CD4-positive, alpha-beta T cell treated with Interleukin-6 at 100 ng/mL for 8 hours (primary cell): ENCODE data around the gene PCNX2.

Experiments
- DNase-seq: peaks from one replicate; pipeline ENCODE4 v3.0.0-alpha.2; 2020; ENCODE audit warnings: mixed read lengths, low spot score

Gene PCNX2

GRCh38 chr1:233057836-233058235, 237.7 kb downstream of the PCNX2 start:
- no peak for DNase-seq

GRCh38 chr1:233055879-233056641, 239.5 kb downstream of the PCNX2 start:
- DNase-seq = no peak

- no peak for DNase-seq
Observed at GRCh38 chr1:233045588-233045987, 249.9 kb downstream of the PCNX2 start.

DNA sequence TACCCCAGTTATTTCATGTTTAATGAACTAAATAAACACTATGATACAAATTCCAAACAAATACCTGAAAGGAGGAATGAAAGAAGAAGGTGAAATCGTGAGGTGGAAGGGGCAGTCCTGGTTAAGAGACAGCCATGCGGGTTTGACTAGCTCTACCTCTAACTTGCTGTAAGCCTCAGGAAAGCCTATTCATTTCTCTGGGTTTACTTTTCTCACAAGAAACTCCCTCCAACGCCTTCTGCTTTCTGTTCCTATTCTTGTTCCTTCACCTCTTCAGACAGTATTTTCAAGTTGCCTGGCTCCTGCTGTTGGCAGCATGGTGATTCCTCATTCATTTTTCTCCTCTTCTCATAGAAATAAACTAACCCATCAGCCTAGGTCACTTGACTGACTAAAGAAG, 252.7 kb downstream of the PCNX2 start:
- no peak for DNase-seq

DNA sequence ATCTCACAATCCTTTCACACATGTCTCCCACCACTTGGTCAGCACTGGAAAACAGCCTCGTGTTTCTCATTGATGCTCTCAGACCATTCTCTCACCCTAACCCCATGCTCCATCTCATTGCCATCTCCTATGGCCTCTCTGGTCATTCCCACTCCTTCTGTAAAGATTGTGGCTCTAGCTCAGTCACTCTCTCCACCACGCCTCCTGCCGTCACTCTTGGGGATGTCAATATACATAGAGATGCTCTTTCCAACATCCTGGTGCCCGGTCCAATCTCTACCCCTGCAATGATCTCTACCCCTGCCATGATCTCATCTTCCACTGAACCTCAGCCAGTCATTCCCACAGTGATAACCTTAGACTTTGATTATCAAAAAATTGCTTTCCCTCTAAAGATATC, 255.0 kb downstream of the PCNX2 start:
- DNase-seq = no peak

DNA sequence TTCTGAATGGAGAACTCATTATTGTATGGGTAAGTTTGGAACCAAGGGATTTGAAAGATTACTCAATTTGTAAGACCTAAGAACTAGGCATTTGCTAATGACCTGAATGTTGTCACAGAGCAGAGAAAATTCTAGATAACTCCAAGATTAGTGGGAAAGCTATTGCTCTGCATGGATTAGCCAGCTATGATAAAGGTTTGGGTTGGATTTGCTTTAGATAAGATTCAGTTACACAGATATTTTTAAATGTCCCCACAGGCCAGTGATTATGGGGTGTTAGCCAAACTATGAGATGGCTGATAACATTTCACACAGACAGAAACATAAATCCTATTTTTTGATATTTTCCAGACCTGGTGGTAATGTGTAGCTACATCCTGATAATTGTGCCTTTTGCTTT, 256.9 kb downstream of the PCNX2 start:
- DNase-seq = no peak

DNA sequence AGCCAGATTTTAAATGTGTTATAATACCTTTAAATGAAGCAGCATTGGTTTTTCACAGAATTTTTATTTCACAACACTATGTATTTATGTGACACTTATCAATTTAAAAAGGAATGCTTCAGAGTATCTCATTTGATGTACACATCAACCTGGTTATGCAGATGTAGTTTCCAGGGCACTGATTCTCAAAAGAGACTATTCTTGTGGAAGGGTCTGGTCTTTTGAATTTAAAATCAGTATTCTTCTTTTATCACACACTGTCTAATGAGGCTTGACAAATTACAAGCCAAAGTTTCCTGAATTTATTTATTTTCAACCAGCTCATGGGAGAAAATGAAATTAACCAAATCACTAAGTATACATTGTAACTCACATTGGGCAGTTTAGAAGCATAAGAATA, 257.7 kb downstream of the PCNX2 start:
- DNase-seq = no peak

- DNase-seq = no peak
Observed at GRCh38 chr1:233034836-233035235, 260.7 kb downstream of the PCNX2 start.

DNA sequence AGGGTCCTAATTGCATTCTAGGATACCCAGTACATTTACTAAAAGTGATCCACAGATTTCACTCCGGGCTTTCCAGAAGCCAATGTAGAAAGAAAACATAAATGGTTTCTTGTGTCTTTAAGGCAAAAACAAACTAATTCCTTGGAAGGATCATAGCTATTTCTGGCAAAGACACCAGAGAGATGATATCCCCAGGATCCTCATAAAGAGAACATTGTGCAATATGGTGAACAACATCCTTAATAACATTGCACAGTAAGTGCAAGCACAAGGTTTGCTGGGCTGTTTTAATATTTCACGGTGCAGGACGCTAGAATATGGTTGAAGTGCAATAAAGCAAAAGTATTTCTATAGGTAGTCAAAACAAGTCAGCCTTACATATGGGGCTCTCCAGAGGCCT, 262.2 kb downstream of the PCNX2 start:
- DNase-seq = no peak

GRCh38 chr1:233032916-233033315, 262.6 kb downstream of the PCNX2 start:
- DNase-seq = no peak

DNA sequence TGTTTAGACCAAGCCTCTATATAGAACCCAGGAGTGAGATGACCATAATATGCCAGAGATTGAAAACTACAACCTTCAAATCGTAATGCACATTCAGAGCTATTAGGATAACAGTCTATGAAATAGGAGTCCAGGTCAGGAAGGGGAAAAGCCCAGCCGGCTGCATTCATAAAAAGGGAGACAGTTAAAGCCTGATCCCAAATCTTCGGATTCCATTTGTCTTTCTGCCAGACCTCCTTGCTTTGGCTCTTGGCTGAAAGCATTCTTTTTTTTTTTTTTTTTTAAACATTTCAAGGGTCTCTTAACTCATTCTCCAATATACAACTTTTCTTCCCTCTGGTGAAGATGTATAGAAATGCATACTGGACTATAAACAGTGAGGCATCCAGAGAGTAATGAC, 264.0 kb downstream of the PCNX2 start:
- DNase-seq = no peak

GRCh38 chr1:233027046-233027445, 268.5 kb downstream of the PCNX2 start:
- no peak for DNase-seq

- DNase-seq = no peak
Observed at GRCh38 chr1:233025567-233025966, 270.0 kb downstream of the PCNX2 start.

GRCh38 chr1:233025157-233025556, 270.4 kb downstream of the PCNX2 start:
- DNase-seq = no peak

GRCh38 chr1:233024199-233024598, 271.3 kb downstream of the PCNX2 start:
- no peak for DNase-seq

DNA sequence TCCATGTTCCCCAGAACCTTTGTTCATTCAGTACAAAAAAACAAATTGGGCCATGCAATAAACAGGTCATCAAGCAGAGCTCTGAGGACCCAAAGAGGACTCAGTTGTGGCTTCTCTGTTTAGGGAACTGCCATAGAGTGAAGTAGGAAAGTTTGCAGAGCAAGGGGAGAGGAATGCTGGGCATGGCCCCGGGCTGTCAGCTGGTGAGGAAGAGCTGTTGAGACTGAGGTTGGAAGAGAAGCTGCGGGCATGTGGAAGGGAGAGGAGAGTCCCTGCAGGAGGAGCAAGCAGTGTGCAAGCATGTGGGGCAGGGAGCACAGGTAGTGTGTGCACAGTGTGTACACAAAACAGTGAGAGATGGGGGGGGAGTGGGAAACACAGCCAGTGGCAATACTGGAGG, 273.3 kb downstream of the PCNX2 start:
- no peak for DNase-seq

- no peak for DNase-seq
Observed at GRCh38 chr1:233020426-233020825, 275.1 kb downstream of the PCNX2 start.

DNA sequence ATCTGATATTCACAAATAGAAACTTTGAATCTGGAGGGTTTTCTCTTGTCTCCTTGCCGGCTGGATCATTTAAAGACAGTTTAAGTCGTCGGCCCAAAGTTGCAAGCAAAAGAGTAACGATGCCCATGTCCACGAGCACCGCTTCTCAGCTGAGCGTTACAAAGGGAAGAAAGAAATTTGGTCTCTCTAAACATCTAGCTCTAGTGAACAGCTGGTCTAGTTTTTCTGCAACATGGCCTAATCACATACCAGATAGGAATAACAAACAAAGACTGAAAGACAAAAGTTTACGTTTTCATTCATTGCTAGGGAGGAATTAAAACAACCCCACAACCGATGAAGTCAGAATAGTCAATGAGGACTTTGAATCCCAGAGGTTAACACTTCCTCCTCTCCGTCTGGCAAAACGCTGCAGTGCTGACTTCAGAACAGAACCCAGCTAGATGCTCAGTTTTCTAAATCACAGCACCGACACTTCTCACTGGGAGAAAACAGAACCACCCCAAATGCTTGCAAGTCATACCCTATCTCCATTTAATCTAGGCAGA, 275.7 kb downstream of the PCNX2 start:
- no peak for DNase-seq

GRCh38 chr1:233019083-233019482, 276.4 kb downstream of the PCNX2 start:
- DNase-seq = no peak

DNA sequence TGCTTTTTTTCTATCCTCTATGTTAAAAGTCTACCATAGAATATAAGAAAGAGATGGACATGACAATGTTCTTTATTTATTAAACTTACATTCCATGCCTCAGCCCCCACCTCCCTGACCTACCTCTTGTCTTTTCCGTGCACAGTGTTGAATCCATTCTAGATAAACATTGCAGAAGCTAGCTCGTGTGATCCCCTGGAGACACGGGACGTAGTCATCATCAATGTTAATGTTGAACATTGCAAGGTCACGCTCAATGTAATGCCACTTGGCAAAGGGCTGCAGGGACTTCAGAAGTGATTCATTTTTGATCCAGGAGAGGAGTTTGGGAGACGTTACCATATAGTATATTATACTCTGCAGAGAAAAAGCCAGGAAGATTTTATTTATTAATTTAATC, 278.7 kb downstream of the PCNX2 start:
- no peak for DNase-seq

DNA sequence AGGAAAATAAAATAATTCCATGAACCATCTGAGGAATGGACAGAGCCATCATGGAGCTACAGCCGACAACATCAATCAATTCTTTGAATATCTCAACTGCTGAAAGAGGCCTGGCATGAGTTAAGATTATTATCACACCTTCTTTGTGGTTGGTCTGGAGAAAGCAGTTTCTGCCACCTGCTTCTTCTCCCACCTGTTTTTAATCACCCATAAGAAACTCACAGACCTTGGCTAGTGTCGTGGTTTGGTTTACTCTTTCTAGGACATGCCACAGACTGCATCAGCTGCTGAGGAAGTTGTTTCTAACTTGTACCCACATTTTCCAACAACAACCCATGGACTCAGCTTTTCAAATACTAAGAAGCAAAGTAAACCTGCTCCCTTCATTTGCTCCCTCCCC, 279.6 kb downstream of the PCNX2 start:
- no peak for DNase-seq

DNA sequence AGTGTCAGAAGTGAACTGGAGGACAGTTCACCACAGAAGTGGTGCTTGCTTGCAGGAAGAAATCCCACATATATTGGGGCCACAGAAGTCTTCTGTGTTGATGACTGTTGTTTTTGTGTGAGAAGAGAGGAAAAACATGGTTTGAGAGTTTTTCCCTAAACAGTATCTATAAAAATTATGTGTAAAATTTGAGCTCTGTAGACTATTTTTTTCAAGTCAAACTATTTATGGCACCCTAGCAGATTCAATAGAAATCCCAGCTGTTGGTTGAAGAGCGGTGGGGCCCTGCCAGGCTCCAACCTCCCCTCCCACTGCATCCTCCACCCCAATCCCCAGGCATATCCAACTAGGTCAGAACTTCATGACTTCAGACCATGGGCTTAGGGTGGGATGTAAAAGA, 283.5 kb downstream of the PCNX2 start:
- no peak for DNase-seq

DNA sequence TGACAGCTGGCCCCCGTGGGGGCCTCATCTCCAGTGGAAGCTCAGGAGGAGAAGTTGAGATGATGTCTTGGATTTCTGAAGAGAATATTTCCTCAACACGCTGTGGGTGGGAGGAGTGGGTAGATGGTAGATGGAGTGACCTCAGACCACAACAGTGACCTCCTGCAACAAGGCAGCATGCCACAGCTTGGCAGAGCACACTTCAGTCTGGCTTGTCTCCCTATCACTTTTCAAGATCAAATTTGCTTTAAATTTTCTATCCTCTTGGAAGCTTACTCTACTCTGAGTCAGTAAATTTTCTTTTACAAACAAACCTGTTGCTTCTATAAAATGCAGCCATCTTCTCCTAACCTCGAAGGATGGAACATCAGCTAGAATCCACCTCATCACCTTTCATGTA, 285.4 kb downstream of the PCNX2 start:
- no peak for DNase-seq

- DNase-seq = no peak
Observed at GRCh38 chr1:233006541-233006973, 289.0 kb downstream of the PCNX2 start.
